ENCODE results near the gene CACNA1I. TPM values are rescaled to one million over a fixed set of nuclear protein-coding genes. Genes with fewer than 3 reads are reported as not detected.

CACNA1I gene
- total RNA-seq, 1 donor from 2014 or later = not detected

GRCh38 chr22:39529487-39529851 lies 41.1 kb upstream of the CACNA1I start:
- peaks cover 11% of the 10 kb centered on the region for H3K36me3 ChIP-seq (ENCODE audit: control insufficient read depth, insufficient read depth, low read length)
- no peak overlapping the region for H3K4me3 ChIP-seq (ENCODE audit: low read depth, low read length)
- TF ChIP-seq, protein P1, sequence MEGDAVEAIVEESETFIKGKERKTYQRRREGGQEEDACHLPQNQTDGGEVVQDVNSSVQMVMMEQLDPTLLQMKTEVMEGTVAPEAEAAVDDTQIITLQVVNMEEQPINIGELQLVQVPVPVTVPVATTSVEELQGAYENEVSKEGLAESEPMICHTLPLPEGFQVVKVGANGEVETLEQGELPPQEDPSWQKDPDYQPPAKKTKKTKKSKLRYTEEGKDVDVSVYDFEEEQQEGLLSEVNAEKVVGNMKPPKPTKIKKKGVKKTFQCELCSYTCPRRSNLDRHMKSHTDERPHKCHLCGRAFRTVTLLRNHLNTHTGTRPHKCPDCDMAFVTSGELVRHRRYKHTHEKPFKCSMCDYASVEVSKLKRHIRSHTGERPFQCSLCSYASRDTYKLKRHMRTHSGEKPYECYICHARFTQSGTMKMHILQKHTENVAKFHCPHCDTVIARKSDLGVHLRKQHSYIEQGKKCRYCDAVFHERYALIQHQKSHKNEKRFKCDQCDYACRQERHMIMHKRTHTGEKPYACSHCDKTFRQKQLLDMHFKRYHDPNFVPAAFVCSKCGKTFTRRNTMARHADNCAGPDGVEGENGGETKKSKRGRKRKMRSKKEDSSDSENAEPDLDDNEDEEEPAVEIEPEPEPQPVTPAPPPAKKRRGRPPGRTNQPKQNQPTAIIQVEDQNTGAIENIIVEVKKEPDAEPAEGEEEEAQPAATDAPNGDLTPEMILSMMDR (IDR thresholded peaks at IDR 0.05; ENCODE audit: insufficient read depth, low read length, severe bottlenecking) = no peak
- H3K27me3 ChIP-seq (ENCODE audit: control insufficient read depth, insufficient read depth, low read length) = no peaks in the 10 kb centered on the region
- DNase-seq (ENCODE audit: low read depth) = no peak
- FAIRE-seq = no peak

DNA sequence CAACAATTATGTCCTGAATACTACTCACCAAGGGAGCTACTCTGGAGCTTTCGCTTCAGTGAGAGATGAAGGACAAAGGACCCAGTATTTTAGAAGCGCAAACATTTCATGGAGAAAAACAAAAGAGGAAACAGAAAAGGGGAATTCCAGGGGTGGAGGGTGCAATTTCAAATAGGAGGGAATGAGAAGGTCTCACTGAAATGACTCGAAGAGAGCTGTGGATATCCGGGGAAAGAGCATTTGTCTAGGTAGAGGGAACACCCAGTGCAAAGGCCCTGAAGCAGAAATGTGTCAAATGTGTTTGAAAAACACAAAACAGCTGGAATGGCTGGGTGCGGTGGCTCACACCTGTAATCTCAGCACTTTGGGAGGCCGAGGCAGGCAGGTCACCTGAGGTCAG lies 40.4 kb upstream of the CACNA1I start:
- H3K36me3 ChIP-seq (ENCODE audit: control insufficient read depth, insufficient read depth, low read length) = peaks cover 11% of the 10 kb centered on the region
- H3K27me3 ChIP-seq (ENCODE audit: control insufficient read depth, insufficient read depth, low read length) = no peaks in the 10 kb centered on the region
- FAIRE-seq = no peak
- H3K4me3 ChIP-seq (ENCODE audit: low read depth, low read length) = no peak overlapping the region
- TF ChIP-seq, protein P1 (IDR thresholded peaks at IDR 0.05; ENCODE audit: insufficient read depth, low read length, severe bottlenecking) = no peak
- DNase-seq (ENCODE audit: low read depth) = no peak

GRCh38 chr22:39530692-39531331 lies 39.7 kb upstream of the CACNA1I start:
- no peak overlapping the region for H3K4me3 ChIP-seq (ENCODE audit: low read depth, low read length)
- TF ChIP-seq, protein P1 (IDR thresholded peaks at IDR 0.05; ENCODE audit: insufficient read depth, low read length, severe bottlenecking) = peak; percentile 29
- peaks cover 11% of the 10 kb centered on the region for H3K36me3 ChIP-seq (ENCODE audit: control insufficient read depth, insufficient read depth, low read length)
- DNase-seq (ENCODE audit: low read depth) (peak; percentile 47), FAIRE-seq (no peak)
- no peaks in the 10 kb centered on the region for H3K27me3 ChIP-seq (ENCODE audit: control insufficient read depth, insufficient read depth, low read length)

DNA sequence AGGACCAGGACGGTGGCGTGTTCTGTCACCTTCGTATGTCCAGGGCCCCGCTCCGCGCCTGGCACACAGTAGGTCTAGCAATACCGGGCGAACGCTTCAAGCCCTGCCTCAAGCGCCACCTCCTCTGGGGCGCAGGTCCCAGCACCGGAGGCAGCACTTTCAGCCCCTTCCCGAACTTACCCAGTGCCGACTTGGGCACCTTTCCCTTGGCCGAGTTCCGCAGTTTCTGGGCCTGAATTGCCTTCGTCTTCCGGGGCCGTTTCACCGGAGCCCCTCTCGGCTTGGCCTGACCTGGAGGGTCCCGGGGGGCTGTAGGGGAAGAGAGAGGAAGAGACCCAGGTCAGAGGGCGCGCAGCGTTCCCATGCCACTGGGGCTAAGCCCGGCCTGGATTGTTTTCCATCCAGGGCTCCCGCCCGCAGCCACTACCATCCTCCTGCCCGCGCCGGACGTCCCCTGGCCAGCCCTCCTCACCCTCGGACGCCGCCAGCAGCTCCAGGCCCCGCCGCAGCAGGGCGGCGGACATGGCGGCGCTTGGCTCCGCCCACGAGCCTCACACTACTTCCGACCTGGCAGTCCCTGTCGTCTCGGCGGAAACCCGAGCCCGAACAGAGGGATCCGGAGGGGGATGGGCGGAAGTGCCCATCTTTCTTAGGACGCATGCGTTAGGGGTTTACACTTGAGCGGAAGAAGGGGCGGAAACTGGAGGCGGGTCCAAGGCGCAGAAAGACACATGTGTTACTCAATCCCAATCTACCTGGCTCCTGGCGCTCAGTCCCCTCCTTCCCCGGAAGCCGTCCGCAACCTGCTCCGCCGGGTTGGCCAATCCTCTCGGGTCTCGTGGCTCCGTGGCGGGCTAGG lies 38.1 kb upstream of the CACNA1I start, which contains the start of gene RPS19BP1:
TSS of gene RPS19BP1 (minus strand) at position 534 of the 859 bp plus-strand sequence. CDS start at position 524, 10 bp downstream.
- TF ChIP-seq, protein P1 (IDR thresholded peaks at IDR 0.05; ENCODE audit: insufficient read depth, low read length, severe bottlenecking) = no peak
- H3K4me3 ChIP-seq (ENCODE audit: low read depth, low read length) = peak within 1 kb of the TSS; percentile 88
- H3K27me3 ChIP-seq (ENCODE audit: control insufficient read depth, insufficient read depth, low read length) = no peaks in the 10 kb centered on the region
- peak; percentile 98 for FAIRE-seq
- H3K36me3 ChIP-seq (ENCODE audit: control insufficient read depth, insufficient read depth, low read length) = peaks cover 11% of the 10 kb centered on the region
- DNase-seq (ENCODE audit: low read depth) = peak; percentile 99

DNA sequence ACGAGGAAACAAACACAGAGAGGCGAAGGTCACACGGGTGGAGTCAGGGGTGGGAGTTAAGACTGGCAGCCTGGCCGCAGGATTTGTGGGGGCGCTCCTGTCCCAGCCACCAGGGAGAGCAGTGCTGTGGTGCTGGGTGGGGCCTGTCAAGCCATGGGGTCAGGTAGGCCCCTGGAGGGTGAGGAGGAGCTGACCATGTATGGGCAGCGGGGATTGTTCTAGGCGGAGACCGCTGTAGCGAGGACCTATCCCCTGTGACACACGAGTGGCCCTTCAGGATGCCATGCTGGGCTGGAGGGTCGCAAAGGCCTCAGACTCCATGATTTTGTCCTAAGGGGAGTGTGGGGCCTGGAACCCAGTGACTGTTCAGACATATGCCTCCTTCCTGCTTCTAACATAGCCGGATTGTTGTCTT lies 36.5 kb upstream of the CACNA1I start:
- Histone ChIP-seq H3K36me3 (ENCODE audit: control insufficient read depth, insufficient read depth, low read length) (peaks cover 8% of the 10 kb centered on the region), H3K4me3 (ENCODE audit: low read depth, low read length) (no peak overlapping the region), H3K27me3 (ENCODE audit: control insufficient read depth, insufficient read depth, low read length) (no peaks in the 10 kb centered on the region)
- TF ChIP-seq, protein P1 (IDR thresholded peaks at IDR 0.05; ENCODE audit: insufficient read depth, low read length, severe bottlenecking) = no peak
- DNase-seq (ENCODE audit: low read depth) (no peak), FAIRE-seq (no peak)
